IPS-11a (cell line): Measurements from ENCODE around the gene OR6C6.
"Not testable (repeated sequence)": the region's sequence is repeated elsewhere in the genome, so short reads cannot be mapped to it uniquely, and the experiment has no call there.

ENCODE experiments used
- H3K4me3 ChIP-seq: one replicate; pipeline ENCODE4 v1.5.1; 2013; ENCODE audit warnings: low read depth, low read length, control low read depth

OR6C6 gene

GRCh38 chr12:55296469-55296868, at the start of gene OR6C6:
TSS of gene OR6C6 (minus strand) at chr12:55296569. CDS start at chr12:55295232, 1,337 bp downstream.
- H3K4me3 ChIP-seq = no peak within 1 kb of the TSS

GRCh38 chr12:55336002-55336401, 39.6 kb upstream of the OR6C6 start:
- H3K4me3 ChIP-seq = no peak overlapping the region

- H3K4me3 ChIP-seq = no peak within 1 kb of the TSS
Measured at GRCh38 chr12:55330446-55330845, 34.1 kb upstream of the OR6C6 start, which contains the start of gene OR6C3. TSS of gene OR6C3 (plus strand) at chr12:55330746. CDS start at chr12:55331701, 955 bp downstream.

GRCh38 chr12:55325801-55326200, 29.4 kb upstream of the OR6C6 start:
- not testable (repeated sequence) for H3K4me3 ChIP-seq

- H3K4me3 ChIP-seq = no peak overlapping the region
Measured at GRCh38 chr12:55320201-55320600, 23.8 kb upstream of the OR6C6 start.

GRCh38 chr12:55314043-55314442, 17.7 kb upstream of the OR6C6 start, which contains the start of gene OR6C1:
TSS of gene OR6C1 (plus strand) at chr12:55314343. CDS start at chr12:55320600, 6,257 bp downstream.
- no peak within 1 kb of the TSS for H3K4me3 ChIP-seq

- no peak overlapping the region for H3K4me3 ChIP-seq
Measured at GRCh38 chr12:55289999-55290398, 6.4 kb downstream of the OR6C6 start.

GRCh38 chr12:55280991-55281390, 15.4 kb downstream of the OR6C6 start:
- H3K4me3 ChIP-seq = no peak overlapping the region

- H3K4me3 ChIP-seq = no peak overlapping the region
Measured at GRCh38 chr12:55258303-55258702, 38.1 kb downstream of the OR6C6 start.

- H3K4me3 ChIP-seq = no peak overlapping the region
Measured at GRCh38 chr12:55256831-55257230, 39.5 kb downstream of the OR6C6 start.

GRCh38 chr12:55253281-55253680, 43.1 kb downstream of the OR6C6 start:
- no peak overlapping the region for H3K4me3 ChIP-seq

- H3K4me3 ChIP-seq = no peak overlapping the region
Measured at GRCh38 chr12:55250944-55251343, 45.4 kb downstream of the OR6C6 start.

- H3K4me3 ChIP-seq = no peak overlapping the region
Measured at GRCh38 chr12:55246159-55246558, 50.2 kb downstream of the OR6C6 start.

- no peak within 1 kb of the TSS for H3K4me3 ChIP-seq
Measured at GRCh38 chr12:55244309-55244708, 52.1 kb downstream of the OR6C6 start, which contains the start of gene OR6C74. TSS of gene OR6C74 (plus strand) at chr12:55244609. CDS start at chr12:55247288, 2,679 bp downstream.
